Left lung (tissue), 10 donors: ENCODE data around the gene CADM1. TPM values are rescaled to one million over a fixed set of nuclear protein-coding genes. Genes with fewer than 3 reads are reported as not detected.

ENCODE experiments used
- ATAC-seq: fragments of 200-7000 bp; cut with Tn5 transposase; one replicate; pipeline ENCODE4 v1.9.1; 2020; ENCODE audit warnings: moderate library complexity
- DNase-seq, 4 donors: peaks; one replicate each; pipeline ENCODE4 v3.0.0-alpha.2; 2013 to 2020
- H3K27ac ChIP-seq, 2 donors: fragments of 200-600 bp; sonication (generic) in 1 of 2; one replicate each; pipeline versions ENCODE4 v1.5.0 to v1.8.0; 2020 to 2021
- H3K27me3 ChIP-seq, 2 donors: fragments of 200-600 bp; sonication (generic) in 1 of 2; one replicate each; pipeline versions ENCODE4 v1.5.0 to v1.8.0; 2020 to 2021
- H3K36me3 ChIP-seq, 2 donors: fragments of 200-600 bp; sonication (generic) in 1 of 2; one replicate each; pipeline versions ENCODE4 v1.5.0 to v1.8.0; 2020 to 2021
- H3K4me1 ChIP-seq, 2 donors: fragments of 200-600 bp; one replicate each; pipeline ENCODE4 v1.8.0; 2021
- H3K4me3 ChIP-seq, 2 donors: fragments of 200-600 bp; sonication (generic) in 1 of 2; one replicate each; pipeline versions ENCODE4 v1.5.0 to v1.8.0; 2020 to 2021; ENCODE audit warnings: mild to moderate bottlenecking in 1 of 2
- H3K9me3 ChIP-seq, 2 donors: fragments of 200-600 bp; sonication (generic) in 1 of 2; one replicate each; pipeline versions ENCODE4 v1.5.0 to v1.8.0; 2020 to 2021
- intact Hi-C, 2 donors: fragments of 100-400 bp; cut with DNase I; formaldehyde crosslinking; loops; one replicate each; pipeline versions ENCODE4 v1.11.2 to v1.14.2; 2022
- polyA plus RNA-seq, 6 donors: library from polyadenylated mRNA; unstranded; fragments of 120-200 nt; gene quantifications; one replicate each; pipeline ENCODE4 v1.2.1, GENCODE V29; 2013; ENCODE audit not compliant: insufficient read length in 6 of 6
- total RNA-seq, 2 donors: library from RNA; stranded (reverse); fragmentation: NEBNext Ultra II Directional; extraction: Animal tissue kit (Norgen Biotek cat#: 25700); gene quantifications; one replicate each; pipeline ENCODE4 v1.2.1, GENCODE V29; 2021
- TF ChIP-seq, protein P1 (sequence below), 2 donors: fragments of 200-600 bp; sonication (generic) in 1 of 2; IDR thresholded peaks; one replicate each; pipeline versions ENCODE4 v1.5.0 to v1.8.0; 2021; ENCODE audit warnings: antibody characterized with exemption in 2 of 2
- donor health status: DM: no; HTN: yes; CAD: no.
- donor health status: DM: no; HTN: no; CAD: no.

The CADM1 gene
- total and polyA plus RNA-seq, 8 donors = 105 to 307 (median 156) TPM

DNA sequence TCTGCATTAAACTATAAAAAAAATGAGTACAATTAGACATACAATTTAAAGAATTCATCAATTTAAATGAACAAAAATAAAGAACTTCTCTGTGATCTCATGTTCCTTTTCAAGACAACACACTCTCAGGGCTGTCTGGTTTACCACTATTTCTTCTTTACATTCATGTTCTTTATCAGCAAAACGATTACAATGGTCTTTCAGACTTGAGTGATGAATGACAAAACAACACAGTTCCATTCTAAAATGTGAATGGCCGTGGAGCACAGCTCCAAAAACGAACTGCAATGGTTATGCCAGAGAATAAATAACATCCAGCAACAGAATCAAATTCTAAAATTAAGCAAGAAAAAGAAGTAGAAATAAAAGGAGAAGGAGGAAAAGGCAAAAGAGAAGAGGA lies 113.1 kb downstream of the CADM1 start:
- Histone ChIP-seq H3K4me1 (no peaks in the 10 kb centered on the region), H3K4me3 (no peak overlapping the region), H3K36me3 (no peaks in the 10 kb centered on the region), H3K9me3 (no peaks in the 10 kb centered on the region), H3K27me3 (no peaks in the 10 kb centered on the region), H3K27ac (no peak overlapping the region)
- no peak for ATAC-seq
- intact Hi-C loops = no loop called here
- TF ChIP-seq, protein P1, sequence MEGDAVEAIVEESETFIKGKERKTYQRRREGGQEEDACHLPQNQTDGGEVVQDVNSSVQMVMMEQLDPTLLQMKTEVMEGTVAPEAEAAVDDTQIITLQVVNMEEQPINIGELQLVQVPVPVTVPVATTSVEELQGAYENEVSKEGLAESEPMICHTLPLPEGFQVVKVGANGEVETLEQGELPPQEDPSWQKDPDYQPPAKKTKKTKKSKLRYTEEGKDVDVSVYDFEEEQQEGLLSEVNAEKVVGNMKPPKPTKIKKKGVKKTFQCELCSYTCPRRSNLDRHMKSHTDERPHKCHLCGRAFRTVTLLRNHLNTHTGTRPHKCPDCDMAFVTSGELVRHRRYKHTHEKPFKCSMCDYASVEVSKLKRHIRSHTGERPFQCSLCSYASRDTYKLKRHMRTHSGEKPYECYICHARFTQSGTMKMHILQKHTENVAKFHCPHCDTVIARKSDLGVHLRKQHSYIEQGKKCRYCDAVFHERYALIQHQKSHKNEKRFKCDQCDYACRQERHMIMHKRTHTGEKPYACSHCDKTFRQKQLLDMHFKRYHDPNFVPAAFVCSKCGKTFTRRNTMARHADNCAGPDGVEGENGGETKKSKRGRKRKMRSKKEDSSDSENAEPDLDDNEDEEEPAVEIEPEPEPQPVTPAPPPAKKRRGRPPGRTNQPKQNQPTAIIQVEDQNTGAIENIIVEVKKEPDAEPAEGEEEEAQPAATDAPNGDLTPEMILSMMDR (IDR thresholded peaks at IDR 0.05) = no peak
- DNase-seq = no peak

DNA sequence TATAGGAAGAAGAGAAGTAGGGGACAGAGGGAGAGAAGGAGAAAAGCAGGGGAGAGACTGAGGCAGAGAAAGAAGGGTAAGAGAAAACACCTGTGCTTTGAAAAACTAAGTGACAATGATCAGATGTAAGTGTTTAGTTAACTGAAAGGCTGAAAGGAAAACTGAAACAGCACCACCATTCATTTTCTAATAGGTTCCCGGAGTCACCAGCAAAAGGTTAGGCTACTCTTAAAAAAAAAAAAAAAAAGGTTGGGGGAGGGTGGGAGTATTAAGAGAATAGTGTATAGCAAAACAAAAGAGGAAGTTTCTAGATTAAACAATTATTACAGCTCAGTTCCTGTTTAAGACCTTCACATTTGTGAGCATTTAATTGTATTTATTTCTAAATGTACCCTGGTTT lies 113.8 kb downstream of the CADM1 start:
- no peak overlapping the region for H3K27ac ChIP-seq

DNA sequence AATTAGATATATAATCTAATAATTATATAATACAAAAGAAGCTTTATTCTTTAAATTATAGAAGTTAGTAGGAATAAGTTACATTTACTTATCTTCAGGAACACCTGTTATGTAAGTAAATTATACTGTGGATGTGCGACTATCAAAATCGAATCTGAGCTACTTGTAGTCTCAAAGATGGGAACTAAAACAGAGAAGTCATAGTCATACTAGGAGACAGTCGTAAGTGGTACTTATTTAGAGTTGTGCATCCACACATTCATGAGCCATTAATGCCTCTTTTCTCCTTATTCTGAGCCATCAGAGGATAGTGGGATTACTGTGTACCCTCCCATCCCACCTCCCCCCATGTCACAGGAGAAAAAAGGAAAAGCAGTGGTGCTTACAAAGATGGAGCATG lies 114.4 kb downstream of the CADM1 start:
- ATAC-seq (no peak), DNase-seq (no peak)
- no peaks in the 10 kb centered on the region for H3K9me3 ChIP-seq
- H3K27ac ChIP-seq = no peak overlapping the region
- H3K36me3 ChIP-seq = no peaks in the 10 kb centered on the region
- no peaks in the 10 kb centered on the region for H3K4me1 ChIP-seq
- intact Hi-C loops = no loop called here
- no peaks in the 10 kb centered on the region for H3K27me3 ChIP-seq
- TF ChIP-seq, protein P1 (IDR thresholded peaks at IDR 0.05) = no peak
- H3K4me3 ChIP-seq = no peak overlapping the region

More for the DNA sequence above, 113.8 kb downstream of the CADM1 start:
- Histone ChIP-seq H3K4me1 (no peaks in the 10 kb centered on the region), H3K4me3 (no peak overlapping the region), H3K9me3 (no peaks in the 10 kb centered on the region), H3K36me3 (no peaks in the 10 kb centered on the region), H3K27me3 (no peaks in the 10 kb centered on the region)
- intact Hi-C loops = no loop called here
- TF ChIP-seq, protein P1 (IDR thresholded peaks at IDR 0.05) = no peak
- no peak for ATAC-seq
- no peak for DNase-seq

DNA sequence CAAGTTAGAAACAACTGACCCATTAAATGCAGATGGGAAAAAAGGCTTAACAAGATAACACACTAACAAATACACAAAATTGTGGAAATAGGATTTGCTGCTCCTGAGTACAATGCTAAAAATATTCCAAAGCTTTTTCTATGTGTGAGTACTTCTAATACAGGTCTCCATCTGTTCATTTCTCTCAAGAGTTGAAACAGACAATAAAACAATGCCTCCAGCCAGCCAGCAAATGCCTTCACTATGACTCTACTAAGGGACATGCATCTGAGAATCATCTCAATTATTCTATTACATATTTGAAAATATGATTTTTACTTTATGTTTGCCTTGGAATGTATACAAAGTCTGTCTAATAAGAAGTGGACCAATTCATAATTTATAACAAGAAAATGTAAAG lies 119.0 kb downstream of the CADM1 start:
- TF ChIP-seq, protein P1 (IDR thresholded peaks at IDR 0.05) = no peak

DNA sequence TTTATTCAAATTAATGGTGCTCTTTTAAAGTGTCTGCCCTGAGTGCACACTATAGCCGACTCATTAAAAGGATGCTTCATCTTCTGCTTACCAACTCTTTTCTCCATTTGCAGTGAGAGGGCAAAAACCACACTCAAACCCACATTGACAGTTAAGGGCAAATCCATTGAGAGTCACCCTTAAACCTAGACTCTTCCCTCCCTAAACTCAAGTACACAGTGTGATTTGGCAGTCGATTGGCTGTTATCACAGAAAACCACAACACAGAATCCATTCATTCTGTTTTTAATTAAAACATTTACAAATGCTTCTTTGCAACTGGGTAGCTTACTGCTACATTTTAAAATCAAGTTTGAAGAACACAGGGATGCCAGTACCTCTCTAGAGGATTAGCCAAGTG lies 120.0 kb downstream of the CADM1 start:
- intact Hi-C loops = no loop called here
- Histone ChIP-seq H3K36me3 (no peaks in the 10 kb centered on the region), H3K9me3 (no peaks in the 10 kb centered on the region), H3K4me3 (no peak overlapping the region), H3K27me3 (no peaks in the 10 kb centered on the region), H3K27ac (no peak overlapping the region), H3K4me1 (no peaks in the 10 kb centered on the region)
- TF ChIP-seq, protein P1 (IDR thresholded peaks at IDR 0.05) = no peak
- no peak for DNase-seq
- ATAC-seq = no peak

More for the DNA sequence above, 119.0 kb downstream of the CADM1 start:
- Histone ChIP-seq H3K9me3 (no peaks in the 10 kb centered on the region), H3K27ac (no peak overlapping the region), H3K4me1 (no peaks in the 10 kb centered on the region), H3K4me3 (no peak overlapping the region), H3K36me3 (no peaks in the 10 kb centered on the region), H3K27me3 (no peaks in the 10 kb centered on the region)
- intact Hi-C loops = no loop called here
- ATAC-seq = no peak
- no peak for DNase-seq
